ENCODE data around the gene RNF138.

Gene RNF138

GRCh38 chr18:32177530-32177929, 85.9 kb downstream of the RNF138 start:
- H3F3A ChIP-seq (ENCODE audit: control insufficient read depth, insufficient read depth): no peaks in the 10 kb centered on the region
- TF ChIP-seq EZH2phosphoT487 (IDR thresholded peaks at IDR 0.05; ENCODE audit: borderline replicate concordance, low read length): no peak
- no peak for TF ChIP-seq CTCF (IDR thresholded peaks at IDR 0.05; ENCODE audit: low read depth, low read length, poor library complexity, severe bottlenecking)

More at GRCh38 chr18:32177530-32177929, 85.9 kb downstream of the RNF138 start:
- Histone ChIP-seq H3K27me3 (ENCODE audit: control insufficient read depth, low read length) (no peaks in the 10 kb centered on the region), H4K20me1 (ENCODE audit: control insufficient read depth, insufficient read depth, low read depth, low read length) (no peaks in the 10 kb centered on the region), H3K9me3 (ENCODE audit: control insufficient read depth, insufficient read depth, low read length) (no peaks in the 10 kb centered on the region), H3K79me2 (ENCODE audit: control insufficient read depth, low read length) (no peaks in the 10 kb centered on the region), H3K27ac (ENCODE audit: low read depth, low read length) (no peak overlapping the region), H3K36me3 (ENCODE audit: control insufficient read depth, low read length) (no peaks in the 10 kb centered on the region), H3K4me1 (ENCODE audit: control insufficient read depth, low read length) (no peaks in the 10 kb centered on the region), H3K4me3 (ENCODE audit: low read length) (no peak overlapping the region), H3K4me2 (ENCODE audit: low read length) (no peak overlapping the region), H3K9me2 (replicated peaks; ENCODE audit: control insufficient read depth, low read length) (no peaks in the 10 kb centered on the region)
